GM12891 (cell line): ENCODE data around the gene GLRA3.

Experiments used
- PAX5 ChIP-seq: IDR thresholded peaks from 2 replicates; pipeline ENCODE4 v1.6.1; 2011; ENCODE audit warnings: low read length, moderate library complexity, mild to moderate bottlenecking; ENCODE audit not compliant: insufficient read depth, severe bottlenecking
- POLR2A ChIP-seq: IDR thresholded peaks from 2 replicates; pipeline ENCODE4 v1.6.1; 2011; ENCODE audit warnings: low read depth, low read length, control low read depth
- POLR2AphosphoS5 ChIP-seq: IDR thresholded peaks from 2 replicates; pipeline ENCODE4 v1.6.1; 2011; ENCODE audit warnings: low read depth, low read length, control low read depth
- POU2F2 ChIP-seq: IDR thresholded peaks from 2 replicates; pipeline ENCODE4 v1.6.1; 2011; ENCODE audit warnings: low read depth, mild to moderate bottlenecking, control low read depth, low read length, moderate library complexity
- SPI1 ChIP-seq: IDR thresholded peaks from 2 replicates; pipeline ENCODE4 v1.6.1; 2011; ENCODE audit warnings: low read depth, low read length, control low read depth
- TAF1 ChIP-seq: IDR thresholded peaks from 2 replicates; pipeline ENCODE4 v1.6.1; 2011; ENCODE audit warnings: low read depth, low read length, control low read depth

DNA sequence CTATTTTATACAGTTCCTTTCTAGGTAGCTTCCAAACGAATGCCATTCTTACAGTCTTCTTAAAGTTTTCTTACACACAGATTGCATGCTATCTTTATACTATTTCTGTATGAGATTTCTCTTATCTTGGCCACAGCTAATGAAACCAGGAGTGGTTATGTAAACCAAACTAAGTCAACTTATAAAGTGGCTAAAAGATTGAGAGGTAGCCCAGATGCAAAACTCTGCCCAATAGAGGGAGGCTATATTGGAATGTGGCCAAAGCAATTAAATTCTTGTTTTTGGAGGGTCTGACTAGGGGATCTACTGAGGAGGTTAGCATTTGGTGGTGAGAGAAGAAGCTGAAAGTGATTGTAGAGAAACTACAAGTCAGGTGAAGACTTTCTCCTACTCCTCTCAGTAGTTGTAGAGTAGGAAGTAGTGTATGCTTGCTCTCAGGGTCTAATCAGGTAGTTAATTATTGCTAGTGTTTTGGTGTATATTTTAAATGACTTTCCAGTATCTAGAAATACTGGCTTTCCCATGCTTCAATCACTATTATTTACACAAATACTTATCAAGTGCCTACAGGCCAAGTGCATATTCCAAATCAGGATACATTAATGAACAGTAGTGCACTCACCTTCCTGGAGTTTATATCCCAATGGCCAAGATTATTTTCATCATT, 202.6 kb downstream of the GLRA3 start:
- TF ChIP-seq POLR2A, result no peak
- no peak for TF ChIP-seq TAF1
- TF ChIP-seq POLR2AphosphoS5, result no peak
- no peak for TF ChIP-seq PAX5
- TF ChIP-seq SPI1, result no peak
- TF ChIP-seq POU2F2, result no peak
